Naive thymus-derived CD4-positive, alpha-beta T cell (primary cell): ENCODE results near the gene ABCA6. TPM values are rescaled to one million over a fixed set of nuclear protein-coding genes. Genes with fewer than 3 reads are reported as not detected.

ENCODE experiments used
- ATAC-seq: fragments of 150-1000 bp; cut with Tn5 transposase; 2 replicates; pipeline ENCODE4 v1.10.0; 2021; ENCODE audit warnings: mild to moderate bottlenecking, moderate library complexity
- CTCF ChIA-PET: fragments of 350-600 bp; sonication (Branson Sonifier 250); formaldehyde crosslinking; loops from one replicate; lab custom pipeline; 2021; ENCODE audit warnings: antibody characterized with exemption; lab: Charles Lee
- POLR2A ChIA-PET: fragments of 350-600 bp; sonication (Branson Sonifier 250); formaldehyde crosslinking; loops from one replicate; lab custom pipeline; 2021; ENCODE audit warnings: antibody characterized with exemption, inconsistent platforms; lab: Charles Lee
- DNase-seq, 9 donors: peaks; one replicate each; pipeline versions ENCODE4 v3.0.0 to v3.0.0-alpha.2; 2020 to 2022; ENCODE audit warnings: mixed read lengths in 1 of 9
- H3K27ac ChIP-seq: one replicate; pipeline ENCODE4 v1.7.0; 2013; ENCODE audit warnings: mild to moderate bottlenecking, low read depth, low read length, moderate library complexity
- H3K27me3 ChIP-seq, 2 donors: one replicate each; pipeline ENCODE4 v1.7.0; 2013; ENCODE audit warnings: low read length in 2 of 2, mild to moderate bottlenecking in 2 of 2, moderate library complexity in 2 of 2; ENCODE audit not compliant: control insufficient read depth in 2 of 2, insufficient read depth in 2 of 2
- H3K36me3 ChIP-seq, 3 experiments: 1 replicate in 2 of 3; 2 replicates in 1 of 3; pipeline ENCODE4 v1.7.0; 2013; ENCODE audit warnings: low read length in 3 of 3, mild to moderate bottlenecking in 3 of 3, moderate library complexity in 1 of 3; ENCODE audit not compliant: insufficient read depth in 3 of 3, control insufficient read depth in 2 of 3
- H3K4me1 ChIP-seq, 2 donors: one replicate each; pipeline ENCODE4 v1.7.0; 2013; ENCODE audit warnings: low read length in 2 of 2, mild to moderate bottlenecking in 2 of 2, moderate library complexity in 1 of 2; ENCODE audit not compliant: control insufficient read depth in 2 of 2, insufficient read depth in 2 of 2
- H3K4me3 ChIP-seq: 2 replicates; pipeline ENCODE4 v1.7.0; 2013; ENCODE audit warnings: mild to moderate bottlenecking, low read length
- H3K9me3 ChIP-seq, 3 experiments: 1 replicate in 2 of 3; 2 replicates in 1 of 3; pipeline ENCODE4 v1.7.0; 2013; ENCODE audit warnings: low read length in 3 of 3; ENCODE audit not compliant: control insufficient read depth in 2 of 3
- H3K27ac Mint-ChIP-seq, 9 donors: one replicate each; pipeline ENCODE4 v1.8.0; 2020 to 2022; ENCODE audit warnings: mixed read lengths in 9 of 9, mild to moderate bottlenecking in 8 of 9, moderate library complexity in 5 of 9, inconsistent platforms in 2 of 9
- H3K27me3 Mint-ChIP-seq, 5 donors: one replicate each; pipeline ENCODE4 v1.8.0; 2021 to 2022; ENCODE audit warnings: mixed read lengths in 5 of 5, mild to moderate bottlenecking in 1 of 5
- H3K36me3 Mint-ChIP-seq, 5 donors: one replicate each; pipeline ENCODE4 v1.8.0; 2020 to 2022; ENCODE audit warnings: mixed read lengths in 5 of 5, mild to moderate bottlenecking in 3 of 5, inconsistent platforms in 1 of 5
- H3K4me1 Mint-ChIP-seq, 7 donors: one replicate each; pipeline ENCODE4 v1.8.0; 2020 to 2022; ENCODE audit warnings: mixed read lengths in 7 of 7, mild to moderate bottlenecking in 3 of 7, inconsistent platforms in 1 of 7
- H3K4me3 Mint-ChIP-seq, 10 donors: one replicate each; pipeline ENCODE4 v1.8.0; 2020 to 2022; ENCODE audit warnings: mild to moderate bottlenecking in 10 of 10, mixed read lengths in 10 of 10, moderate library complexity in 6 of 10, inconsistent platforms in 2 of 10
- H3K9me3 Mint-ChIP-seq, 11 donors: one replicate each; pipeline ENCODE4 v1.8.0; 2020 to 2022; ENCODE audit warnings: mixed read lengths in 11 of 11, mild to moderate bottlenecking in 4 of 11, inconsistent platforms in 1 of 11, moderate library complexity in 1 of 11
- intact Hi-C, 2 donors: fragments of 100-400 bp; cut with micrococcal nuclease; formaldehyde crosslinking; loops; one replicate each; pipeline ENCODE4 v1.15.1; 2023
- polyA plus RNA-seq, 2 donors: library from polyadenylated mRNA; unstranded; fragments of 300-500 nt; fragmentation: Illumina TruSeq; gene quantifications; one replicate each; pipeline ENCODE4 v1.2.3, GENCODE V29; 2021
- total RNA-seq, 6 experiments: library from RNA in 5 of 6; stranded (reverse) in 5 of 6; gene quantifications; 1 replicate in 5 of 6; 2 replicates in 1 of 6; pipeline ENCODE4 v1.2.3 and lab custom pipeline; 2021 to 2026

Gene ABCA6
- total and polyA plus RNA-seq, 7 experiments from 2014 or later: 0.24 to 1.1 (median 0.93) TPM; not detected in 2

- no peaks in the 10 kb centered on the region for H3K27me3 ChIP-seq
- no peaks in the 10 kb centered on the region for H3K36me3 ChIP-seq
- H3K27ac ChIP-seq: no peak overlapping the region
- no peak overlapping the region for H3K4me3 ChIP-seq
- Mint-ChIP-seq H3K36me3 (peaks cover 0 to 24% (median 11%) of the 10 kb centered on the region in 5 donors), H3K4me1 (no peaks in the 10 kb centered on the region), H3K27me3 (no peaks in the 10 kb centered on the region), H3K4me3 (no peak overlapping the region), H3K27ac (no peak overlapping the region), H3K9me3 (no peaks in the 10 kb centered on the region)
- CTCF ChIA-PET: no interaction called here
- H3K4me1 ChIP-seq: no peaks in the 10 kb centered on the region
- no peaks in the 10 kb centered on the region for H3K9me3 ChIP-seq
- ATAC-seq (no peak), DNase-seq (no peak)
- POLR2A ChIA-PET: no interaction called here
- intact Hi-C loops: no loop called here
Observed at GRCh38 chr17:69164206-69164605, 22.5 kb upstream of the ABCA6 start.

- H3K27me3 ChIP-seq: no peaks in the 10 kb centered on the region
- H3K4me3 Mint-ChIP-seq: no peak overlapping the region
- H3K36me3 Mint-ChIP-seq: peaks cover 0 to 25% (median 6%) of the 10 kb centered on the region in 5 donors
- no peak overlapping the region for H3K27ac ChIP-seq
- ATAC-seq: no peak
- no peaks in the 10 kb centered on the region for H3K9me3 Mint-ChIP-seq
- no peaks in the 10 kb centered on the region for H3K9me3 ChIP-seq
- DNase-seq: no peak
- CTCF ChIA-PET: no interaction called here
- intact Hi-C loops: no loop called here
- H3K4me1 ChIP-seq: no peaks in the 10 kb centered on the region
- H3K36me3 ChIP-seq: no peaks in the 10 kb centered on the region
- H3K4me3 ChIP-seq: no peak overlapping the region
- no peaks in the 10 kb centered on the region for H3K4me1 Mint-ChIP-seq
- no peak overlapping the region for H3K27ac Mint-ChIP-seq
- POLR2A ChIA-PET: no interaction called here
- no peaks in the 10 kb centered on the region for H3K27me3 Mint-ChIP-seq
Observed at GRCh38 chr17:69159418-69159817, 17.7 kb upstream of the ABCA6 start.

- Histone ChIP-seq H3K27ac (no peak overlapping the region), H3K9me3 (no peaks in the 10 kb centered on the region), H3K4me3 (no peak overlapping the region), H3K36me3 (no peaks in the 10 kb centered on the region), H3K4me1 (no peaks in the 10 kb centered on the region), H3K27me3 (no peaks in the 10 kb centered on the region)
- Mint-ChIP-seq H3K27me3 (no peaks in the 10 kb centered on the region), H3K4me3 (no peak overlapping the region), H3K36me3 (peaks cover 0 to 40% (median 28%) of the 10 kb centered on the region in 5 donors), H3K27ac (no peak overlapping the region), H3K4me1 (no peaks in the 10 kb centered on the region), H3K9me3 (no peaks in the 10 kb centered on the region)
- no peak for DNase-seq
- no peak for ATAC-seq
- ChIA-PET POLR2A (no interaction called here), CTCF (no interaction called here)
- intact Hi-C loops: no loop called here
Observed at GRCh38 chr17:69154267-69154666, 12.6 kb upstream of the ABCA6 start.

- intact Hi-C loops: no loop called here
- no peak for ATAC-seq
Observed at GRCh38 chr17:69150333-69150732, 8.6 kb upstream of the ABCA6 start.

GRCh38 chr17:69147460-69147859, 5.8 kb upstream of the ABCA6 start:
- peaks cover 0 to 13% (median 6%) of the 10 kb centered on the region in 5 donors for H3K27me3 Mint-ChIP-seq
- peaks cover 0 to 2% (median 0%) of the 10 kb centered on the region in 7 donors for H3K4me1 Mint-ChIP-seq
- intact Hi-C loops: no loop called here
- POLR2A ChIA-PET: no interaction called here
- ATAC-seq (no peak), DNase-seq (no peak)
- no peaks in the 10 kb centered on the region for H3K36me3 ChIP-seq
- H3K36me3 Mint-ChIP-seq: peaks cover 0 to 28% (median 12%) of the 10 kb centered on the region in 5 donors
- H3K9me3 Mint-ChIP-seq: no peaks in the 10 kb centered on the region
- H3K9me3 ChIP-seq: no peaks in the 10 kb centered on the region
- no peak overlapping the region for H3K4me3 Mint-ChIP-seq
- H3K27ac ChIP-seq: no peak overlapping the region
- no peak overlapping the region for H3K27ac Mint-ChIP-seq
- no peaks in the 10 kb centered on the region for H3K27me3 ChIP-seq
- no peaks in the 10 kb centered on the region for H3K4me1 ChIP-seq
- CTCF ChIA-PET: no interaction called here
- no peak overlapping the region for H3K4me3 ChIP-seq

More at GRCh38 chr17:69150333-69150732, 8.6 kb upstream of the ABCA6 start:
- no peaks in the 10 kb centered on the region for H3K4me1 Mint-ChIP-seq
- Histone ChIP-seq H3K36me3 (no peaks in the 10 kb centered on the region), H3K4me3 (no peak overlapping the region), H3K27me3 (no peaks in the 10 kb centered on the region), H3K4me1 (no peaks in the 10 kb centered on the region), H3K27ac (no peak overlapping the region), H3K9me3 (no peaks in the 10 kb centered on the region)
- peaks cover 0 to under 1% (median 0%) of the 10 kb centered on the region in 5 donors for H3K27me3 Mint-ChIP-seq
- POLR2A ChIA-PET: no interaction called here
- no peak overlapping the region for H3K27ac Mint-ChIP-seq
- CTCF ChIA-PET: no interaction called here
- H3K9me3 Mint-ChIP-seq: no peaks in the 10 kb centered on the region
- DNase-seq: no peak
- H3K36me3 Mint-ChIP-seq: peaks cover 0 to 40% (median 25%) of the 10 kb centered on the region in 5 donors
- no peak overlapping the region for H3K4me3 Mint-ChIP-seq

GRCh38 chr17:69144331-69145255, 2.9 kb upstream of the ABCA6 start:
- Mint-ChIP-seq H3K27ac (no peak overlapping the region), H3K4me3 (no peak overlapping the region), H3K4me1 (peaks cover 0 to 2% (median 0%) of the 10 kb centered on the region in 7 donors), H3K27me3 (peaks cover 0 to 13% (median 6%) of the 10 kb centered on the region in 5 donors), H3K9me3 (no peaks in the 10 kb centered on the region), H3K36me3 (peaks cover 0 to 10% (median 4%) of the 10 kb centered on the region in 5 donors)
- intact Hi-C loops: no loop called here
- H3K36me3 ChIP-seq: no peaks in the 10 kb centered on the region
- ATAC-seq (no peak), DNase-seq (no peak)
- no peaks in the 10 kb centered on the region for H3K27me3 ChIP-seq
- no peaks in the 10 kb centered on the region for H3K4me1 ChIP-seq
- no peak overlapping the region for H3K27ac ChIP-seq
- no peak overlapping the region for H3K4me3 ChIP-seq
- no peaks in the 10 kb centered on the region for H3K9me3 ChIP-seq
- ChIA-PET POLR2A (no interaction called here), CTCF (no interaction called here)
